Astrocyte (in vitro differentiated cells and primary cell): ENCODE data around the gene TIGD7. TPM values are rescaled to one million over a fixed set of nuclear protein-coding genes. Genes with fewer than 3 reads are reported as not detected.

Experiments used
- DNase-seq: peaks from one replicate; pipeline ENCODE4 v3.0.0-alpha.2; 2010; ENCODE audit warnings: low read depth
- FAIRE-seq: peaks from 2 replicates; lab custom pipeline; 2011; peaks lifted over from hg19 to GRCh38; lab: Jason Lieb, UNC
- H2AFZ ChIP-seq: 2 replicates; pipeline ENCODE4 v1.6.0; 2012; ENCODE audit warnings: low read depth, low read length, inconsistent platforms
- H3K27ac ChIP-seq: 2 replicates; pipeline ENCODE4 v1.5.1; 2011; ENCODE audit warnings: low read depth, low read length, inconsistent platforms
- H3K27me3 ChIP-seq: 2 replicates; pipeline ENCODE4 v1.6.0; 2011; ENCODE audit warnings: low read length, inconsistent platforms; ENCODE audit not compliant: insufficient read depth
- H3K36me3 ChIP-seq: 2 replicates; pipeline ENCODE4 v1.5.1; 2011; ENCODE audit warnings: low read length, inconsistent platforms; ENCODE audit not compliant: insufficient read depth
- H3K4me1 ChIP-seq: 2 replicates; pipeline ENCODE4 v1.5.1; 2011; ENCODE audit warnings: low read length, inconsistent platforms; ENCODE audit not compliant: insufficient read depth
- H3K4me2 ChIP-seq: 2 replicates; pipeline ENCODE4 v1.6.0; 2012; ENCODE audit warnings: low read length, inconsistent platforms
- H3K4me3 ChIP-seq: 2 replicates; pipeline ENCODE4 v1.5.1; 2011; ENCODE audit warnings: low read depth, mild to moderate bottlenecking, low read length, inconsistent platforms; ENCODE audit not compliant: insufficient read depth
- H3K79me2 ChIP-seq: 2 replicates; pipeline ENCODE4 v1.6.0; 2012; ENCODE audit warnings: mild to moderate bottlenecking, low read length, inconsistent platforms; ENCODE audit not compliant: insufficient read depth
- H3K9ac ChIP-seq: 2 replicates; pipeline ENCODE4 v1.6.0; 2012; ENCODE audit warnings: mild to moderate bottlenecking, low read length, inconsistent platforms
- H3K9me3 ChIP-seq: 2 replicates; pipeline ENCODE4 v1.5.1; 2012; ENCODE audit warnings: low read depth, mild to moderate bottlenecking, low read length, inconsistent platforms; ENCODE audit not compliant: insufficient read depth
- H4K20me1 ChIP-seq: 2 replicates; pipeline ENCODE4 v1.6.0; 2012; ENCODE audit warnings: low read length, inconsistent platforms; ENCODE audit not compliant: insufficient read depth
- H3K27ac Mint-ChIP-seq: one replicate; pipeline ENCODE4 v1.8.0; 2021; ENCODE audit warnings: mild to moderate bottlenecking, mixed read lengths; ENCODE audit not compliant: unreplicated experiment
- H3K27me3 Mint-ChIP-seq: one replicate; pipeline ENCODE4 v1.8.0; 2021; ENCODE audit warnings: low read depth, mixed read lengths; ENCODE audit not compliant: unreplicated experiment
- H3K36me3 Mint-ChIP-seq: one replicate; pipeline ENCODE4 v1.8.0; 2021; ENCODE audit warnings: low read depth, mixed read lengths; ENCODE audit not compliant: unreplicated experiment
- H3K4me1 Mint-ChIP-seq: one replicate; pipeline ENCODE4 v1.8.0; 2021; ENCODE audit warnings: low read depth, mixed read lengths; ENCODE audit not compliant: unreplicated experiment
- H3K4me3 Mint-ChIP-seq: one replicate; pipeline ENCODE4 v1.8.0; 2021; ENCODE audit warnings: mild to moderate bottlenecking, moderate library complexity, mixed read lengths; ENCODE audit not compliant: unreplicated experiment
- H3K9me3 Mint-ChIP-seq: one replicate; pipeline ENCODE4 v1.8.0; 2021; ENCODE audit warnings: mild to moderate bottlenecking, mixed read lengths; ENCODE audit not compliant: unreplicated experiment
- CTCF ChIP-seq: IDR thresholded peaks from 2 replicates; pipeline ENCODE4 v1.5.1; 2011; ENCODE audit warnings: low read depth, mild to moderate bottlenecking, inconsistent platforms, low read length, moderate library complexity; ENCODE audit not compliant: insufficient read depth
- EZH2 ChIP-seq: IDR thresholded peaks from 2 replicates; pipeline ENCODE4 v1.6.1; 2012; ENCODE audit warnings: mild to moderate bottlenecking, low read length, inconsistent platforms; ENCODE audit not compliant: insufficient read depth
- total RNA-seq: library from RNA; stranded (reverse); gene quantifications from 2 replicates; pipeline ENCODE4 v1.2.1, GENCODE V29; 2021

The TIGD7 gene
- total RNA-seq, 1 donor from 2014 or later = 4.5 TPM

GRCh38 chr16:3348547-3349167 lies 43.4 kb upstream of the TIGD7 start:
- H3K4me1 ChIP-seq = no peaks in the 10 kb centered on the region
- no peak overlapping the region for H2AFZ ChIP-seq
- Mint-ChIP-seq H3K4me3 (no peak overlapping the region), H3K4me1 (no peaks in the 10 kb centered on the region), H3K36me3 (no peaks in the 10 kb centered on the region), H3K9me3 (peaks cover 4% of the 10 kb centered on the region), H3K27ac (no peak overlapping the region), H3K27me3 (peaks cover 21% of the 10 kb centered on the region)
- H3K9me3 ChIP-seq = no peaks in the 10 kb centered on the region
- no peak for TF ChIP-seq CTCF
- no peak for TF ChIP-seq EZH2
- no peak overlapping the region for H3K27ac ChIP-seq
- no peak for DNase-seq
- H3K36me3 ChIP-seq = no peaks in the 10 kb centered on the region
- FAIRE-seq = no peak
- H3K4me2 ChIP-seq = no peak overlapping the region
- no peak overlapping the region for H3K9ac ChIP-seq
- H3K79me2 ChIP-seq = no peaks in the 10 kb centered on the region
- no peak overlapping the region for H3K4me3 ChIP-seq
- no peaks in the 10 kb centered on the region for H4K20me1 ChIP-seq
- H3K27me3 ChIP-seq = no peaks in the 10 kb centered on the region

GRCh38 chr16:3347586-3347985 lies 42.4 kb upstream of the TIGD7 start:
- H3K4me1 Mint-ChIP-seq = no peaks in the 10 kb centered on the region
- no peak overlapping the region for H3K27ac ChIP-seq
- no peaks in the 10 kb centered on the region for H3K9me3 ChIP-seq
- H3K9ac ChIP-seq = no peak overlapping the region
- no peaks in the 10 kb centered on the region for H3K36me3 ChIP-seq
- FAIRE-seq = no peak
- H3K4me3 ChIP-seq = no peak overlapping the region
- peaks cover 6% of the 10 kb centered on the region for H3K9me3 Mint-ChIP-seq
- H3K4me3 Mint-ChIP-seq = no peak overlapping the region
- H3K4me1 ChIP-seq = no peaks in the 10 kb centered on the region
- H3K27ac Mint-ChIP-seq = no peak overlapping the region
- H3K27me3 Mint-ChIP-seq = peaks cover 20% of the 10 kb centered on the region
- H3K4me2 ChIP-seq = no peak overlapping the region
- no peaks in the 10 kb centered on the region for H4K20me1 ChIP-seq
- no peak overlapping the region for H2AFZ ChIP-seq
- H3K27me3 ChIP-seq = no peaks in the 10 kb centered on the region
- TF ChIP-seq CTCF (no peak), EZH2 (no peak)
- H3K79me2 ChIP-seq = no peaks in the 10 kb centered on the region
- no peak for DNase-seq
- no peaks in the 10 kb centered on the region for H3K36me3 Mint-ChIP-seq

- H3K9ac ChIP-seq = no peak overlapping the region
- H3K27ac Mint-ChIP-seq = no peak overlapping the region
- no peak overlapping the region for H3K4me3 Mint-ChIP-seq
- no peaks in the 10 kb centered on the region for H3K36me3 ChIP-seq
- peaks cover 24% of the 10 kb centered on the region for H3K27me3 Mint-ChIP-seq
- no peaks in the 10 kb centered on the region for H3K4me1 ChIP-seq
- H3K9me3 ChIP-seq = no peaks in the 10 kb centered on the region
- peaks cover 6% of the 10 kb centered on the region for H3K9me3 Mint-ChIP-seq
- DNase-seq (no peak), FAIRE-seq (no peak)
- H3K27me3 ChIP-seq = no peaks in the 10 kb centered on the region
- no peak overlapping the region for H3K4me3 ChIP-seq
- no peaks in the 10 kb centered on the region for H4K20me1 ChIP-seq
- H3K4me1 Mint-ChIP-seq = no peaks in the 10 kb centered on the region
- no peak overlapping the region for H3K27ac ChIP-seq
- no peak overlapping the region for H2AFZ ChIP-seq
- TF ChIP-seq CTCF = no peak
- no peak for TF ChIP-seq EZH2
- H3K79me2 ChIP-seq = no peaks in the 10 kb centered on the region
- H3K4me2 ChIP-seq = no peak overlapping the region
- no peaks in the 10 kb centered on the region for H3K36me3 Mint-ChIP-seq
Observed at GRCh38 chr16:3346041-3346440, 40.8 kb upstream of the TIGD7 start.
